K562 (cell line): ENCODE measurements around the gene PTPRR. TPM values are rescaled to one million over a fixed set of nuclear protein-coding genes. Genes with fewer than 3 reads are reported as not detected.
A peak's percentile ranks its signal among the peaks of the same experiment; 100 is the strongest.

ENCODE experiments used
- ARID2 ChIP-seq: fragments of 450-650 bp; IDR thresholded peaks from 2 replicates; pipeline ENCODE4 v1.6.1; 2017; ENCODE audit warnings: antibody characterized with exemption, mild to moderate bottlenecking
- ARID3B ChIP-seq: fragments of 250-450 bp; sonication (Bioruptor Pico); IDR thresholded peaks from 2 replicates; pipeline ENCODE4 v1.4.0; 2020; ENCODE audit warnings: borderline replicate concordance
- BACH1 ChIP-seq: fragments of 200-800 bp; sonication (Bioruptor generic); IDR thresholded peaks from 2 replicates; pipeline ENCODE4 v1.6.1; 2016; ENCODE audit warnings: missing genetic modification characterization, missing compliant biosample characterization
- CGGBP1 ChIP-seq: fragments of 250-450 bp; sonication (Bioruptor Pico); IDR thresholded peaks from 2 replicates; pipeline ENCODE4 v1.9.0; 2021; ENCODE audit warnings: mild to moderate bottlenecking
- CHD2 ChIP-seq: IDR thresholded peaks from 2 replicates; pipeline ENCODE4 v1.6.1; 2011; ENCODE audit warnings: low read depth, low read length
- CLOCK ChIP-seq: fragments of 250-450 bp; sonication (Bioruptor Pico); IDR thresholded peaks from 2 replicates; pipeline ENCODE4 v1.4.0; 2020; ENCODE audit warnings: mild to moderate bottlenecking, moderate library complexity, borderline replicate concordance
- HMGN3 ChIP-seq: IDR thresholded peaks from 2 replicates; pipeline ENCODE4 v1.6.1; 2011; ENCODE audit warnings: borderline replicate concordance, low read depth, mild to moderate bottlenecking, mixed read lengths, low read length; ENCODE audit not compliant: insufficient read length; ENCODE audit errors: extremely low read depth
- HNRNPK ChIP-seq: fragments of 200-400 bp; formaldehyde crosslinking; IDR thresholded peaks from one replicate; pipeline ENCODE4 v1.6.1; 2018; ENCODE audit warnings: mild to moderate bottlenecking, low read depth, low read length; ENCODE audit not compliant: poor library complexity, severe bottlenecking
- HNRNPL ChIP-seq: fragments of 200-400 bp; formaldehyde crosslinking; IDR thresholded peaks from 2 replicates; pipeline ENCODE4 v1.6.1; 2017; ENCODE audit warnings: low read depth, mild to moderate bottlenecking, low read length
- MAFG ChIP-seq: fragments of 450-650 bp; conservative IDR thresholded peaks from 2 replicates; pipeline ENCODE4 v1.6.1; 2016; ENCODE audit warnings: missing genetic modification characterization, missing compliant biosample characterization
- NEUROD1 ChIP-seq: fragments of 150-350 bp; IDR thresholded peaks from 2 replicates; pipeline ENCODE4 v1.6.1; 2014; ENCODE audit warnings: borderline replicate concordance, low read length, low read depth; ENCODE audit not compliant: partially characterized antibody
- NFIC ChIP-seq: fragments of 450-650 bp; IDR thresholded peaks from 2 replicates; pipeline ENCODE4 v1.6.1; 2017; ENCODE audit warnings: mild to moderate bottlenecking, inconsistent platforms
- PHF20 ChIP-seq: fragments of 450-650 bp; IDR thresholded peaks from 2 replicates; pipeline ENCODE4 v1.6.1; 2018; ENCODE audit not compliant: partially characterized antibody
- RAD21 ChIP-seq, 2 experiments: fragments of 250-450 bp in 1 of 2; fragments of 450-650 bp in 1 of 2; sonication (Bioruptor Pico) in 1 of 2; formaldehyde crosslinking in 1 of 2; IDR thresholded peaks in 1 of 2; conservative IDR thresholded peaks in 1 of 2; 2 replicates each; pipeline versions ENCODE4 v1.4.0 to v1.8.0; 2020 to 2022; ENCODE audit warnings: mild to moderate bottlenecking in 2 of 2, moderate library complexity in 1 of 2
- RAD51 ChIP-seq: fragments of 450-650 bp; IDR thresholded peaks from 2 replicates; pipeline ENCODE4 v1.7.1; 2016; ENCODE audit warnings: low read depth, mild to moderate bottlenecking, borderline replicate concordance
- RBM39 ChIP-seq: fragments of 200-400 bp; formaldehyde crosslinking; optimal IDR thresholded peaks from 2 replicates; pipeline ENCODE3; 2018; ENCODE audit warnings: low read depth, low read length
- XRCC3 ChIP-seq: fragments of 450-650 bp; IDR thresholded peaks from 2 replicates; pipeline ENCODE4 v1.6.1; 2017; ENCODE audit warnings: mild to moderate bottlenecking, moderate library complexity
- YY1 ChIP-seq, 3 experiments: IDR thresholded peaks; 2 replicates each; pipeline ENCODE4 v1.6.1; 2011; ENCODE audit warnings: low read length in 2 of 3, mild to moderate bottlenecking in 2 of 3, moderate library complexity in 2 of 3, borderline replicate concordance in 1 of 3, control low read depth in 1 of 3, low read depth in 1 of 3; ENCODE audit not compliant: insufficient read depth in 3 of 3, insufficient replicate concordance in 2 of 3, control insufficient read depth in 1 of 3, insufficient read length in 1 of 3; ENCODE audit errors: extremely low read depth in 1 of 3
- ZNF174 ChIP-seq: fragments of 250-450 bp; sonication (Bioruptor Pico); IDR thresholded peaks from 2 replicates; pipeline ENCODE4 v1.4.0; 2020; ENCODE audit warnings: mild to moderate bottlenecking
- ZNF354B ChIP-seq: fragments of 250-450 bp; sonication (Bioruptor Pico); IDR thresholded peaks from 2 replicates; pipeline ENCODE4 v1.4.0; 2020
- ZNF398 ChIP-seq: fragments of 250-450 bp; sonication (Bioruptor Pico); IDR thresholded peaks from 2 replicates; pipeline ENCODE4 v1.8.0; 2021; ENCODE audit warnings: moderate library complexity, mild to moderate bottlenecking, inconsistent platforms
- polyA plus RNA-seq, 8 experiments: library from polyadenylated mRNA; depleted of rRNA in 4 of 8; stranded (reverse) in 5 of 8; unstranded in 3 of 8; fragments of >200 nt; fragmentation: Nextera tagmentation in 2 of 8; fragmentation: Illumina TruSeq in 1 of 8; extraction: Ambion mirVana in 2 of 8; extraction: Trizol in 1 of 8; gene quantifications; 2 replicates each; pipeline versions ENCODE4 v1.2.1 to v1.2.3, GENCODE V29; 2011 to 2014; ENCODE audit warnings: inconsistent platforms in 1 of 8, missing spikeins in 1 of 8
- total RNA-seq, 7 experiments: library from RNA; depleted of rRNA in 6 of 7; stranded (reverse); fragments of >200 nt in 6 of 7; fragmentation: Illumina TruSeq in 2 of 7; extraction: Trizol in 2 of 7; gene quantifications; 2 replicates each; pipeline versions ENCODE4 v1.2.1 to v1.2.3, GENCODE V29; 2011 to 2021; ENCODE audit warnings: low replicate concordance in 1 of 7

Gene PTPRR
- total and polyA plus RNA-seq, 9 of the 15 experiments (the other 6 are each of a cell fraction or from before 2014, with no cell fraction given), result 6.6 to 41.7 (median 12.3) TPM

- no peak for TF ChIP-seq ZNF398
- TF ChIP-seq HNRNPK, result no peak
- no peak for TF ChIP-seq CHD2
- TF ChIP-seq HMGN3, result no peak
- TF ChIP-seq HNRNPL, result no peak
- peak; percentile 31 for TF ChIP-seq NEUROD1
- no peak for TF ChIP-seq ARID3B (CRISPR knock-in tag)
- no peak for TF ChIP-seq ZNF174
- 0 out of 2 replicates have a peak, but pooled peaks have one; percentile 3 for TF ChIP-seq NFIC
- peak; percentile 45; the same call in 1 of the 2 replicates for TF ChIP-seq CLOCK (CRISPR knock-in tag)
- TF ChIP-seq PHF20, result no peak
- TF ChIP-seq XRCC3, result no peak
- peak in 1 of 3 experiments; percentile 71 for TF ChIP-seq YY1 (IDR thresholded peaks at IDR 0.05; ENCODE audit: borderline replicate concordance in 1 of 3, control insufficient read depth in 1 of 3, extremely low read depth in 1 of 3, insufficient read depth in 3 of 3, insufficient read length in 1 of 3, insufficient replicate concordance in 2 of 3, low read depth in 1 of 3, low read length in 2 of 3)
- TF ChIP-seq RAD51, result peak; percentile 47; the same call in 1 of the 2 replicates
- TF ChIP-seq MAFG (tag), result no peak; the same call in 1 of the 2 replicates
- peak in 1 of 2 experiments; percentile 12; a peak in 1 of 4 replicates for TF ChIP-seq RAD21 (CRISPR knock-in tag; conservative IDR thresholded peaks at IDR 0.05 in 1 of 2, IDR thresholded peaks at IDR 0.05 in 1 of 2)
- TF ChIP-seq ZNF354B (CRISPR knock-in tag), result peak; percentile 49; the same call in 1 of the 2 replicates
- TF ChIP-seq CGGBP1 (CRISPR knock-in tag), result no peak
- no peak for TF ChIP-seq ARID2
- TF ChIP-seq RBM39, result no peak
- TF ChIP-seq BACH1, result peak; percentile 66; the same call in 1 of the 2 replicates
Measured at GRCh38 chr12:70660620-70661219, 259.8 kb downstream of the PTPRR start (continued).
